Duodenal mucosa (tissue), 2 donors: Measurements from ENCODE around the gene COIL.
"Not testable (repeated sequence)": the region's sequence is repeated elsewhere in the genome, so short reads cannot be mapped to it uniquely, and the experiment has no call there.

ENCODE experiments used
- H3K27ac ChIP-seq: one replicate; pipeline ENCODE4 v1.7.0; 2013; ENCODE audit warnings: low read depth, low read length
- H3K27me3 ChIP-seq, 2 donors: one replicate each; pipeline ENCODE4 v1.7.0; 2013; ENCODE audit warnings: low read length in 2 of 2, control low read depth in 1 of 2; ENCODE audit not compliant: insufficient read depth in 2 of 2, control insufficient read depth in 1 of 2
- H3K36me3 ChIP-seq, 2 donors: one replicate each; pipeline ENCODE4 v1.7.0; 2013; ENCODE audit warnings: low read length in 2 of 2, control low read depth in 1 of 2; ENCODE audit not compliant: insufficient read depth in 2 of 2, control insufficient read depth in 1 of 2
- H3K4me1 ChIP-seq, 2 donors: one replicate each; pipeline ENCODE4 v1.7.0; 2013; ENCODE audit warnings: low read length in 2 of 2, control low read depth in 1 of 2; ENCODE audit not compliant: insufficient read depth in 2 of 2, control insufficient read depth in 1 of 2
- H3K4me3 ChIP-seq, 2 donors: one replicate each; pipeline ENCODE4 v1.7.0; 2013; ENCODE audit warnings: low read length in 2 of 2, low read depth in 1 of 2
- H3K9ac ChIP-seq, 2 donors: one replicate each; pipeline ENCODE4 v1.7.0; 2013; ENCODE audit warnings: low read length in 2 of 2, low read depth in 1 of 2
- H3K9me3 ChIP-seq, 2 donors: one replicate each; pipeline ENCODE4 v1.7.0; 2013; ENCODE audit warnings: low read length in 2 of 2, control low read depth in 1 of 2; ENCODE audit not compliant: control insufficient read depth in 1 of 2

COIL gene

GRCh38 chr17:56995766-56996165, 34.9 kb upstream of the COIL start:
- Histone ChIP-seq H3K27ac (no peak overlapping the region), H3K9me3 (no peaks in the 10 kb centered on the region), H3K9ac (no peak overlapping the region), H3K36me3 (peaks cover 11 to 35% of the 10 kb centered on the region in 2 donors), H3K4me3 (no peak overlapping the region), H3K4me1 (no peaks in the 10 kb centered on the region), H3K27me3 (no peaks in the 10 kb centered on the region)

GRCh38 chr17:56994009-56994792, 33.4 kb upstream of the COIL start:
- H3K4me3 ChIP-seq: no peak overlapping the region

GRCh38 chr17:56992364-56992763, 31.5 kb upstream of the COIL start:
- Histone ChIP-seq H3K27ac (no peak overlapping the region), H3K36me3 (peaks cover 6 to 33% of the 10 kb centered on the region in 2 donors), H3K4me1 (peaks cover 0 to 9% of the 10 kb centered on the region in 2 donors), H3K9me3 (no peaks in the 10 kb centered on the region), H3K9ac (no peak overlapping the region), H3K4me3 (no peak overlapping the region), H3K27me3 (no peaks in the 10 kb centered on the region)

More at GRCh38 chr17:56994009-56994792, 33.4 kb upstream of the COIL start:
- H3K27ac ChIP-seq: no peak overlapping the region
- no peaks in the 10 kb centered on the region for H3K9me3 ChIP-seq
- no peak overlapping the region for H3K9ac ChIP-seq
- no peaks in the 10 kb centered on the region for H3K27me3 ChIP-seq
- no peaks in the 10 kb centered on the region for H3K4me1 ChIP-seq
- H3K36me3 ChIP-seq: peaks cover 9 to 31% of the 10 kb centered on the region in 2 donors

- H3K36me3 ChIP-seq: peaks cover 12 to 22% of the 10 kb centered on the region in 2 donors
Measured at GRCh38 chr17:56988901-56989572, 28.2 kb upstream of the COIL start.

GRCh38 chr17:56987283-56987834, 26.5 kb upstream of the COIL start:
- no peaks in the 10 kb centered on the region for H3K27me3 ChIP-seq
- no peak overlapping the region for H3K27ac ChIP-seq
- H3K4me1 ChIP-seq: peaks cover 0 to 9% of the 10 kb centered on the region in 2 donors
- H3K36me3 ChIP-seq: peaks cover 12 to 20% of the 10 kb centered on the region in 2 donors
- no peak overlapping the region for H3K4me3 ChIP-seq
- H3K9me3 ChIP-seq: no peaks in the 10 kb centered on the region
- no peak overlapping the region for H3K9ac ChIP-seq

More at GRCh38 chr17:56988901-56989572, 28.2 kb upstream of the COIL start:
- H3K9ac ChIP-seq: no peak overlapping the region
- no peaks in the 10 kb centered on the region for H3K27me3 ChIP-seq
- H3K9me3 ChIP-seq: no peaks in the 10 kb centered on the region
- no peak overlapping the region for H3K27ac ChIP-seq
- H3K4me1 ChIP-seq: peaks cover 0 to 9% of the 10 kb centered on the region in 2 donors
- H3K4me3 ChIP-seq: no peak overlapping the region

- Histone ChIP-seq H3K27me3 (no peaks in the 10 kb centered on the region), H3K9me3 (no peaks in the 10 kb centered on the region), H3K4me1 (peaks cover 0 to 9% of the 10 kb centered on the region in 2 donors), H3K36me3 (peaks cover 9 to 18% of the 10 kb centered on the region in 2 donors), H3K4me3 (no peak overlapping the region), H3K9ac (no peak overlapping the region), H3K27ac (no peak overlapping the region)
Measured at GRCh38 chr17:56985371-56986162, 24.7 kb upstream of the COIL start.

GRCh38 chr17:56983366-56983765, 22.5 kb upstream of the COIL start:
- Histone ChIP-seq H3K27ac (no peak overlapping the region), H3K4me3 (no peak overlapping the region), H3K36me3 (peaks cover 9 to 18% of the 10 kb centered on the region in 2 donors)

GRCh38 chr17:56982312-56982711, 21.5 kb upstream of the COIL start:
- H3K36me3 ChIP-seq: peaks cover 9 to 14% of the 10 kb centered on the region in 2 donors
- H3K9ac ChIP-seq: no peak overlapping the region
- H3K4me3 ChIP-seq: no peak overlapping the region
- no peaks in the 10 kb centered on the region for H3K27me3 ChIP-seq
- no peak overlapping the region for H3K27ac ChIP-seq
- H3K9me3 ChIP-seq: no peaks in the 10 kb centered on the region
- peaks cover 12 to 13% of the 10 kb centered on the region in 2 donors for H3K4me1 ChIP-seq

More at GRCh38 chr17:56983366-56983765, 22.5 kb upstream of the COIL start:
- no peaks in the 10 kb centered on the region for H3K27me3 ChIP-seq
- peaks cover 12 to 21% of the 10 kb centered on the region in 2 donors for H3K4me1 ChIP-seq
- no peaks in the 10 kb centered on the region for H3K9me3 ChIP-seq
- H3K9ac ChIP-seq: no peak overlapping the region

GRCh38 chr17:56980526-56980925, 19.7 kb upstream of the COIL start:
- not testable (repeated sequence) for H3K27me3 ChIP-seq, H3K27ac ChIP-seq, H3K9ac ChIP-seq, H3K9me3 ChIP-seq, H3K4me3 ChIP-seq
- Histone ChIP-seq H3K36me3 (peaks cover 2 to 10% of the 10 kb centered on the region in 2 donors), H3K4me1 (peaks cover 12 to 13% of the 10 kb centered on the region in 2 donors)
